Lung (tissue), 12 donors: Measurements from ENCODE around the gene LLGL2. TPM values are rescaled to one million over a fixed set of nuclear protein-coding genes. Genes with fewer than 3 reads are reported as not detected.

Source experiments
- ATAC-seq: fragments of 200-7000 bp; cut with Tn5 transposase; one replicate; pipeline ENCODE4 v1.9.1; 2020; ENCODE audit warnings: moderate number of reproducible peaks; ENCODE audit not compliant: insufficient read depth, low FRiP score
- DNase-seq, 3 donors: peaks; one replicate each; pipeline ENCODE4 v3.0.0-alpha.2; 2013 to 2017
- H3K27ac ChIP-seq, 2 donors: one replicate each; pipeline ENCODE4 v1.5.1; 2013; ENCODE audit warnings: mild to moderate bottlenecking in 2 of 2, moderate library complexity in 2 of 2, control low read depth in 1 of 2, inconsistent platforms in 1 of 2, low read depth in 1 of 2, low read length in 1 of 2
- H3K27me3 ChIP-seq, 3 donors: one replicate each; pipeline ENCODE4 v1.5.1; 2013; ENCODE audit warnings: low read length in 2 of 3; ENCODE audit not compliant: control insufficient read depth in 3 of 3, insufficient read depth in 3 of 3
- H3K36me3 ChIP-seq, 4 donors: one replicate each; pipeline ENCODE4 v1.5.1; 2013; ENCODE audit warnings: low read length in 4 of 4, mild to moderate bottlenecking in 1 of 4, moderate library complexity in 1 of 4; ENCODE audit not compliant: control insufficient read depth in 4 of 4, insufficient read depth in 4 of 4
- H3K4me1 ChIP-seq, 5 donors: one replicate each; pipeline ENCODE4 v1.5.1; 2013; ENCODE audit warnings: low read length in 5 of 5, mild to moderate bottlenecking in 2 of 5, moderate library complexity in 1 of 5; ENCODE audit not compliant: control insufficient read depth in 5 of 5, insufficient read depth in 5 of 5
- H3K4me3 ChIP-seq: one replicate; pipeline ENCODE4 v1.5.1; 2013; ENCODE audit warnings: mild to moderate bottlenecking, control low read depth, moderate library complexity
- H3K9ac ChIP-seq, 2 donors: one replicate each; pipeline ENCODE4 v1.5.1; 2013; ENCODE audit warnings: low read length in 2 of 2, control low read depth in 1 of 2; ENCODE audit not compliant: insufficient read depth in 1 of 2
- H3K9me3 ChIP-seq, 4 donors: one replicate each; pipeline ENCODE4 v1.5.1; 2013; ENCODE audit warnings: low read length in 3 of 4, mild to moderate bottlenecking in 1 of 4, moderate library complexity in 1 of 4; ENCODE audit not compliant: control insufficient read depth in 4 of 4, insufficient read depth in 3 of 4
- CTCF ChIP-seq: IDR thresholded peaks from 2 replicates; pipeline ENCODE4 v1.5.1; 2012; ENCODE audit warnings: mild to moderate bottlenecking; ENCODE audit errors: control extremely low read depth, extremely low read depth
- WGBS, 2 donors: extraction: QIAGEN DNeasy Blood & Tissue Kit; methylation state at CpG; one replicate each; pipeline ENCODE4 v1.1.7; 2013; 5-methylcytosine and 5-hydroxymethylcytosine counted together
- polyA plus RNA-seq, 2 donors: library from polyadenylated mRNA; stranded (reverse); fragments of 200-250 nt; gene quantifications; one replicate each; pipeline ENCODE4 v1.2.1, GENCODE V29; 2013
- total RNA-seq, 2 donors: library from RNA; depleted of rRNA in 1 of 2; stranded (reverse); fragments of >200 nt in 1 of 2; gene quantifications; one replicate each; pipeline ENCODE4 v1.2.1, GENCODE V29; 2014 to 2021
- donor health status: control.
- donor health status: control.
- donor health status: Bipolar disorder and iron deficiency.
- donor health status: healthy.
- donor health status: DM: yes; HTN: yes; CAD: no.

Gene LLGL2
- total and polyA plus RNA-seq, 4 donors = 80.5 to 199 (median 149) TPM

- peak overlapping the region in 1 of 2 donors; percentile 13 for H3K9ac ChIP-seq
- ATAC-seq (peak; percentile 82), DNase-seq (peak; percentile 69 to 87 (median 86))
- H3K9me3 ChIP-seq = peaks cover 0 to 2% (median 0%) of the 10 kb centered on the region in 4 donors
- peaks cover 0 to 11% (median 5%) of the 10 kb centered on the region in 5 donors for H3K4me1 ChIP-seq
- no peak overlapping the region for H3K4me3 ChIP-seq
- no peak for TF ChIP-seq CTCF
- H3K36me3 ChIP-seq = no peaks in the 10 kb centered on the region
- WGBS, 2 donors = 69 to 84% methylated on average over 22 of the region's 22 CpGs
- peak overlapping the region in 1 of 2 donors; percentile 91 for H3K27ac ChIP-seq
- H3K27me3 ChIP-seq = no peaks in the 10 kb centered on the region
These were observed 24.0 kb downstream of the LLGL2 start for GRCh38 chr17:75549246-75550138.

DNA sequence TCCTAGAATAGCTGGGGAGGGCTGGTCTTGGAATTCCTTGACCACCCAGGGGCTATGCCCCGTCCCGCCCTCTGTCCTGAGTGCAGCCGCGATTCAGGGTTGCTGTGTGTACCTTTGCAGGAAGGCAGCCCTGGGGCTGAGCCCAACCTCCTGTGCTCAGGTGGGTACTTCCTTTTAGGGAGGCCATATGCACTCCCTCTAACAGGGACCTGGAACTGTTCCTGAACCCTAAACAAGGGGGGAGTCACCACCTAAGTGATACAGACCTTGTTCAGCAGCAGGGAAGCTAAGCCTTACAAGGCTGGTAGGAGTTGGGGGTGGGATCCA is 24.6 kb downstream of the LLGL2 start:
- peak; percentile 19 for ATAC-seq
- peak overlapping the region in 1 of 2 donors; percentile 13 for H3K9ac ChIP-seq
- peak overlapping the region in 1 of 2 donors; percentile 91 for H3K27ac ChIP-seq

DNA sequence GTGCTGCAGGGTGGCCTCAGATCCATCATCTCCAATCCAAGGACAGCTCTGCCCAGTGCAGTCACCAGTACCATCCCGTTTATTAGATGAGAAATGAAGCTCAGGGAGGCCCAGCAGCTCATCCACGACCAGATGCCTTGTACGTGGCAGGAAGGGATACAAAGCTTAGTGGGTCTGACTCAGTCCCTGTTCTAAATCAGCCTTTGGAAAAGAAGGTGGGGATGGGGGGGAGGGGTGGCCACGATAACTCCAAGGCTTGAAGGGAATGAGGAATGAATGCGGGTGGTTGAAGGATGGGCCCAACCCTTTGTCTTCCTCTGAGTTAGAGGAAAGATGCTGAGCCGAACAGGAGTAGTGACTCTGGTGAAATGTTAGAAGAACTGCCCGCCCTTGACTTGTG is 25.8 kb downstream of the LLGL2 start:
- no peaks in the 10 kb centered on the region for H3K27me3 ChIP-seq
- H3K27ac ChIP-seq = peak overlapping the region in 1 of 2 donors; percentile 4
- peaks cover 0 to 11% (median 5%) of the 10 kb centered on the region in 5 donors for H3K4me1 ChIP-seq
- no peak for ATAC-seq
- H3K4me3 ChIP-seq = no peak overlapping the region
- 84 to 92% methylated on average over 7 of the region's 7 CpGs for WGBS, 2 donors
- peaks cover 0 to 2% (median 0%) of the 10 kb centered on the region in 4 donors for H3K9me3 ChIP-seq
- H3K36me3 ChIP-seq = peaks cover 0 to 2% (median 0%) of the 10 kb centered on the region in 4 donors
- no peak for DNase-seq
- H3K9ac ChIP-seq = no peak overlapping the region
- no peak for TF ChIP-seq CTCF

More for the DNA sequence above, 24.6 kb downstream of the LLGL2 start:
- no peak for DNase-seq
- H3K36me3 ChIP-seq = no peaks in the 10 kb centered on the region
- no peaks in the 10 kb centered on the region for H3K27me3 ChIP-seq
- H3K4me1 ChIP-seq = peaks cover 0 to 11% (median 5%) of the 10 kb centered on the region in 5 donors
- peaks cover 0 to 2% (median 0%) of the 10 kb centered on the region in 4 donors for H3K9me3 ChIP-seq
- no peak overlapping the region for H3K4me3 ChIP-seq
- WGBS, 2 donors = 68 to 85% methylated on average over 4 of the region's 4 CpGs
- no peak for TF ChIP-seq CTCF
